Activated gamma-delta T cell (primary cell): ENCODE results near the gene GNB3.
"Not testable (repeated sequence)": the region's sequence is repeated elsewhere in the genome, so short reads cannot be mapped to it uniquely, and the experiment has no call there.

ENCODE experiments used
- DNase-seq: peaks from one replicate; lab custom pipeline; 2025; lab: John Stamatoyannopoulos, UW

GNB3 gene

GRCh38 chr12:6883683-6884082, 43.0 kb downstream of the GNB3 start:
- no peak for DNase-seq

- no peak for DNase-seq
Measured at GRCh38 chr12:6884539-6884938, 43.8 kb downstream of the GNB3 start.

- not testable (repeated sequence) for DNase-seq
Measured at GRCh38 chr12:6886206-6886999, 45.7 kb downstream of the GNB3 start.

- DNase-seq: no peak
Measured at GRCh38 chr12:6887460-6887859, 46.7 kb downstream of the GNB3 start.

- DNase-seq: no peak
Measured at GRCh38 chr12:6888360-6888759, 47.6 kb downstream of the GNB3 start.

GRCh38 chr12:6888794-6889193, 48.1 kb downstream of the GNB3 start:
- DNase-seq: not testable (repeated sequence)

- DNase-seq: not testable (repeated sequence)
Measured at GRCh38 chr12:6889775-6890573, 49.2 kb downstream of the GNB3 start.

GRCh38 chr12:6890789-6891645, 50.3 kb downstream of the GNB3 start:
- DNase-seq: peak; percentile 99

GRCh38 chr12:6891646-6892001, 50.9 kb downstream of the GNB3 start:
- DNase-seq: no peak

GRCh38 chr12:6892683-6893082, 52.0 kb downstream of the GNB3 start:
- not testable (repeated sequence) for DNase-seq

- no peak for DNase-seq
Measured at GRCh38 chr12:6894321-6894720, 53.6 kb downstream of the GNB3 start.
